Nephron (organoid): ENCODE results near the gene PTHLH.
A peak's percentile ranks its signal among the peaks of the same experiment; 100 is the strongest.

Source experiments
- H3K27ac Mint-ChIP-seq, 3 experiments: 2 replicates each; pipeline ENCODE4 v1.8.0; 2020; ENCODE audit warnings: mixed read lengths in 3 of 3, mild to moderate bottlenecking in 2 of 3, moderate library complexity in 1 of 3
- H3K27me3 Mint-ChIP-seq: 2 replicates; pipeline ENCODE4 v1.8.0; 2021; ENCODE audit warnings: low read depth, mild to moderate bottlenecking, moderate library complexity, mixed read lengths
- H3K36me3 Mint-ChIP-seq: 2 replicates; pipeline ENCODE4 v1.8.0; 2020; ENCODE audit warnings: low read depth, mixed read lengths
- H3K4me1 Mint-ChIP-seq: 2 replicates; pipeline ENCODE4 v1.8.0; 2020; ENCODE audit warnings: mixed read lengths
- H3K4me3 Mint-ChIP-seq, 3 experiments: 2 replicates each; pipeline ENCODE4 v1.8.0; 2020; ENCODE audit warnings: mild to moderate bottlenecking in 3 of 3, mixed read lengths in 3 of 3, moderate library complexity in 2 of 3
- H3K9me3 Mint-ChIP-seq: 2 replicates; pipeline ENCODE4 v1.8.0; 2020; ENCODE audit warnings: mixed read lengths
- CTCF ChIP-seq, 3 experiments: fragments of 200-600 bp; sonication (generic); IDR thresholded peaks; one replicate each; pipeline ENCODE4 v1.5.0; 2021; ENCODE audit warnings: antibody characterized with exemption in 3 of 3; ENCODE audit not compliant: unreplicated experiment in 3 of 3

Gene PTHLH

GRCh38 chr12:27972721-27973120, at the start of gene PTHLH:
TSS of gene PTHLH (minus strand) at chr12:27972733. CDS start at chr12:27969494, 3,239 bp downstream.
- Mint-ChIP-seq H3K27ac (no peak within 1 kb of the TSS), H3K36me3 (no peaks in the 10 kb centered on the region), H3K9me3 (no peaks in the 10 kb centered on the region), H3K4me1 (peaks cover 43% of the 10 kb centered on the region), H3K27me3 (peaks cover 97% of the 10 kb centered on the region), H3K4me3 (peak within 1 kb of the TSS; percentile 82 to 93 (median 91))
- TF ChIP-seq CTCF (IDR thresholded peaks at IDR 0.05; ENCODE audit: unreplicated experiment in 3 of 3): no peak

- H3K27me3 Mint-ChIP-seq: peaks cover 7% of the 10 kb centered on the region
- no peak for TF ChIP-seq CTCF (IDR thresholded peaks at IDR 0.05; ENCODE audit: unreplicated experiment in 3 of 3)
- H3K4me1 Mint-ChIP-seq: peaks cover 8% of the 10 kb centered on the region
- no peaks in the 10 kb centered on the region for H3K36me3 Mint-ChIP-seq
- no peak overlapping the region for H3K27ac Mint-ChIP-seq
- H3K4me3 Mint-ChIP-seq: no peak overlapping the region
- H3K9me3 Mint-ChIP-seq: no peaks in the 10 kb centered on the region
These were observed 49.2 kb upstream of the PTHLH start for GRCh38 chr12:28021704-28022103.

- Mint-ChIP-seq H3K4me1 (no peaks in the 10 kb centered on the region), H3K4me3 (no peak overlapping the region)
- TF ChIP-seq CTCF (IDR thresholded peaks at IDR 0.05; ENCODE audit: unreplicated experiment in 3 of 3): no peak
These were observed 45.3 kb upstream of the PTHLH start for GRCh38 chr12:28017873-28018255.

GRCh38 chr12:28017126-28017872, 44.8 kb upstream of the PTHLH start:
- H3K27ac Mint-ChIP-seq: no peak overlapping the region
- H3K4me1 Mint-ChIP-seq: no peaks in the 10 kb centered on the region
- H3K27me3 Mint-ChIP-seq: no peaks in the 10 kb centered on the region
- no peak for TF ChIP-seq CTCF (IDR thresholded peaks at IDR 0.05; ENCODE audit: unreplicated experiment in 3 of 3)
- H3K9me3 Mint-ChIP-seq: no peaks in the 10 kb centered on the region
- no peak overlapping the region for H3K4me3 Mint-ChIP-seq
- no peaks in the 10 kb centered on the region for H3K36me3 Mint-ChIP-seq

More at GRCh38 chr12:28017873-28018255, 45.3 kb upstream of the PTHLH start:
- Mint-ChIP-seq H3K9me3 (no peaks in the 10 kb centered on the region), H3K36me3 (no peaks in the 10 kb centered on the region), H3K27me3 (peaks cover under 1% of the 10 kb centered on the region), H3K27ac (no peak overlapping the region)

- Mint-ChIP-seq H3K4me3 (no peak overlapping the region), H3K36me3 (no peaks in the 10 kb centered on the region), H3K27ac (no peak overlapping the region), H3K4me1 (no peaks in the 10 kb centered on the region), H3K27me3 (no peaks in the 10 kb centered on the region), H3K9me3 (no peaks in the 10 kb centered on the region)
- TF ChIP-seq CTCF (IDR thresholded peaks at IDR 0.05; ENCODE audit: unreplicated experiment in 3 of 3): no peak
These were observed 42.6 kb upstream of the PTHLH start for GRCh38 chr12:28015165-28015564.

- no peak for TF ChIP-seq CTCF (IDR thresholded peaks at IDR 0.05; ENCODE audit: unreplicated experiment in 3 of 3)
- Mint-ChIP-seq H3K4me1 (no peaks in the 10 kb centered on the region), H3K9me3 (no peaks in the 10 kb centered on the region), H3K27me3 (no peaks in the 10 kb centered on the region), H3K4me3 (no peak overlapping the region), H3K36me3 (no peaks in the 10 kb centered on the region), H3K27ac (no peak overlapping the region)
These were observed 41.7 kb upstream of the PTHLH start for GRCh38 chr12:28014196-28014595.
